OCI-LY1 (cell line): ENCODE results near the gene WASF1.

Source experiments
- EZH2 ChIP-seq: fragments of 200-600 bp; sonication (generic), shearing (Covaris generic); IDR thresholded peaks from 2 replicates; pipeline ENCODE4 v1.8.0; 2017; ENCODE audit warnings: borderline replicate concordance, mixed run types, mild to moderate bottlenecking, antibody characterized with exemption, low read length, moderate library complexity, mixed read lengths
- TF ChIP-seq, protein P1 (sequence below): fragments of 200-600 bp; sonication (generic), shearing (Covaris generic); IDR thresholded peaks from 2 replicates; pipeline ENCODE4 v1.5.1; 2017; ENCODE audit warnings: mild to moderate bottlenecking, antibody characterized with exemption, low read length, moderate library complexity, mixed read lengths

DNA sequence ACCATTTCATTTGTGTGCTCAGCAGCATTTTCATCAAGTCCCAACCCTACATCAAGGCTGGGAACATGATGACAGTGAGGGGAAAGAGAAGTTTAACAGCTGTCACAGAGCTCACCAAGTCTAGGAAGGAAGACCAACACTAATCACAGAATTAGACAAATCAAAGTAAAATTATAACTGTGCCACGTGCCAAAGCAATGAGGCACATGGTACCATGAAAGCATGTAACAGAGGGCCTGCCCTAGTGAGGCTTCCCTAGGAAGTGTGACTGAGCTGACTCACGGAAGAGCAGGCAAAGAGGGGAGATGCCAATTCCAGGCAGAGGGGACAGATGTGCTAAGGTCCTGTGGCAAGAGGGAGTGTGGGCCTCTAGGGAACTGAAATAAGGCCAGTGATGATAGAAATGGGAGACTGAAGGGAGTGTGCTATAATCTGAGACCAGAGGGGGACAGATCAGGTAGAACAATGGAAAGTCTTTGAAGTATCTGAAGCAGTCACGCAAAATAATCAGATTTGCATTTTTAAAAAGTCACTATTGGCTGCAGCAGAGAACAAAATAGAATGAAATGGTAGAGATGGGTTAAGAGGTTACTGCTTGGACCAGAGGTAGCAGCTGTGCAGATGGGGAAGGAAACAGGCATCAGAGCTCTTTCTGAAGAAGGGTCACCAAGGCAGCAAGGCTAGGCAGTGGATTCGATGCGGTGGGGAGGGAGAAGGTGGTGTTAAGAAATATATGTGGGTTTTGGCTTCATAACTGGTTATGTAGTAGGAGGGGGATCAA is 114.5 kb downstream of the WASF1 start:
- TF ChIP-seq, protein P1, sequence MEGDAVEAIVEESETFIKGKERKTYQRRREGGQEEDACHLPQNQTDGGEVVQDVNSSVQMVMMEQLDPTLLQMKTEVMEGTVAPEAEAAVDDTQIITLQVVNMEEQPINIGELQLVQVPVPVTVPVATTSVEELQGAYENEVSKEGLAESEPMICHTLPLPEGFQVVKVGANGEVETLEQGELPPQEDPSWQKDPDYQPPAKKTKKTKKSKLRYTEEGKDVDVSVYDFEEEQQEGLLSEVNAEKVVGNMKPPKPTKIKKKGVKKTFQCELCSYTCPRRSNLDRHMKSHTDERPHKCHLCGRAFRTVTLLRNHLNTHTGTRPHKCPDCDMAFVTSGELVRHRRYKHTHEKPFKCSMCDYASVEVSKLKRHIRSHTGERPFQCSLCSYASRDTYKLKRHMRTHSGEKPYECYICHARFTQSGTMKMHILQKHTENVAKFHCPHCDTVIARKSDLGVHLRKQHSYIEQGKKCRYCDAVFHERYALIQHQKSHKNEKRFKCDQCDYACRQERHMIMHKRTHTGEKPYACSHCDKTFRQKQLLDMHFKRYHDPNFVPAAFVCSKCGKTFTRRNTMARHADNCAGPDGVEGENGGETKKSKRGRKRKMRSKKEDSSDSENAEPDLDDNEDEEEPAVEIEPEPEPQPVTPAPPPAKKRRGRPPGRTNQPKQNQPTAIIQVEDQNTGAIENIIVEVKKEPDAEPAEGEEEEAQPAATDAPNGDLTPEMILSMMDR: no peak
- no peak for TF ChIP-seq EZH2
